Stimulated activated CD4-positive, alpha-beta T cell treated with anti-CD3 and anti-CD28 coated beads, Interleukin-4, amount 100 ng/mL, for 4 hours (primary cell): ENCODE results near the gene MTMR1.

ENCODE experiments used
- DNase-seq, 2 experiments: peaks; one replicate each; pipeline ENCODE4 v3.0.0-alpha.2; 2020

Gene MTMR1

GRCh38 chrX:150792949-150793527, 99.8 kb downstream of the MTMR1 start:
- DNase-seq = no peak

GRCh38 chrX:150805736-150806135, 112.5 kb downstream of the MTMR1 start:
- no peak for DNase-seq

GRCh38 chrX:150806827-150807226, 113.6 kb downstream of the MTMR1 start:
- no peak for DNase-seq

DNA sequence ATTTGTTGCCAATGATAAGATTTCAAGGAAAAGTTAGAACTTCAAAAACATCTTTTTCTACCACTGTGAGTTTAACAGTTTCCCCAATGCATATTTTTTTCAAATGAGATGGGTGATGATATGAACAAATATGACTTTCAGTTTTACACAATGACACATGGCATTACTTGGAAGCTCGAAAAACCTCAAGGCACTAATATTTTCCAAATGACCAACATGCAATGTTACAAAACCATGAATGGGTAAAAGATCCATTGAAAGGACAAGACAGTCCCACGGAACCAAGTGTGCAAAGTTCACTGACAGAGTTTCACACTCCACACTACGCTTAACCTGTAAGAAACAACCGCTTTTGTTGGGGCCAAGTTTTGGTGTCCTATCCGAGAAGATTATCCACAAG, 120.7 kb downstream of the MTMR1 start:
- DNase-seq = no peak
